Smooth muscle cell (in vitro differentiated cells): ENCODE measurements around the gene COTL1. TPM values are rescaled to one million over a fixed set of nuclear protein-coding genes. Genes with fewer than 3 reads are reported as not detected.

Source experiments
- DNase-seq: peaks from one replicate; lab custom pipeline; 2025; ENCODE audit not compliant: unreplicated experiment; lab: John Stamatoyannopoulos, UW
- H2AFZ ChIP-seq: fragments of 200-600 bp; sonication (generic); 2 replicates; pipeline ENCODE4 v1.6.0; 2016; ENCODE audit warnings: antibody characterized with exemption, low read depth, mild to moderate bottlenecking
- H3F3A ChIP-seq: fragments of 200-600 bp; sonication (generic); 2 replicates; pipeline ENCODE4 v1.6.0; 2017; ENCODE audit warnings: antibody characterized with exemption, low read depth
- H3K27ac ChIP-seq: fragments of 200-600 bp; sonication (generic); 2 replicates; pipeline ENCODE4 v1.5.1; 2016; ENCODE audit warnings: low read depth, mild to moderate bottlenecking
- H3K27me3 ChIP-seq: fragments of 200-600 bp; sonication (generic); 2 replicates; pipeline ENCODE4 v1.6.1; 2016; ENCODE audit warnings: low read depth, mild to moderate bottlenecking
- H3K36me3 ChIP-seq: fragments of 200-600 bp; sonication (generic); 2 replicates; pipeline ENCODE4 v1.5.1; 2016; ENCODE audit warnings: low read depth
- H3K4me1 ChIP-seq: fragments of 200-600 bp; sonication (generic); 2 replicates; pipeline ENCODE4 v1.5.1; 2016; ENCODE audit warnings: low read depth
- H3K4me2 ChIP-seq: fragments of 200-600 bp; sonication (generic); 2 replicates; pipeline ENCODE4 v1.6.0; 2016; ENCODE audit warnings: mild to moderate bottlenecking
- H3K4me3 ChIP-seq: fragments of 200-600 bp; sonication (generic); 2 replicates; pipeline ENCODE4 v1.5.1; 2016; ENCODE audit warnings: mild to moderate bottlenecking
- H3K79me2 ChIP-seq: fragments of 200-600 bp; sonication (generic); 2 replicates; pipeline ENCODE4 v1.6.0; 2016; ENCODE audit warnings: low read depth, mild to moderate bottlenecking
- H3K9ac ChIP-seq: fragments of 200-600 bp; sonication (generic); 2 replicates; pipeline ENCODE4 v1.6.0; 2016; ENCODE audit warnings: low read depth
- H3K9me3 ChIP-seq: fragments of 200-600 bp; sonication (generic); replicated peaks from 2 replicates; pipeline ENCODE4 v1.5.1; 2016; ENCODE audit warnings: low read depth
- H4K20me1 ChIP-seq: fragments of 200-600 bp; sonication (generic); 2 replicates; pipeline ENCODE4 v1.6.0; 2016; ENCODE audit warnings: low read depth
- WGBS: methylation state at CpG from one replicate; pipeline ENCODE4 v1.1.7; 2016; ENCODE audit warnings: low lambda C conversion rate; 5-methylcytosine and 5-hydroxymethylcytosine counted together
- polyA plus RNA-seq: library from polyadenylated mRNA; unstranded; fragments of >200 nt; fragmentation: Nextera tagmentation; extraction: Ambion mirVana; gene quantifications from 2 replicates; pipeline ENCODE4 v1.2.1, GENCODE V29; 2016
- total RNA-seq: library from RNA; depleted of rRNA; stranded (reverse); fragments of >200 nt; gene quantifications from 2 replicates; pipeline ENCODE4 v1.2.3, GENCODE V29; 2014
- TF ChIP-seq, protein P1 (sequence below): fragments of 200-600 bp; sonication (generic); IDR thresholded peaks from 2 replicates; pipeline ENCODE4 v1.5.1; 2017; ENCODE audit warnings: borderline replicate concordance, mild to moderate bottlenecking, antibody characterized with exemption; ENCODE audit not compliant: insufficient read depth, poor library complexity, severe bottlenecking

COTL1 gene
- total and polyA plus RNA-seq, 2 experiments from 2014 or later, result 81.2 to 233 TPM

GRCh38 chr16:84606081-84606875, 11.6 kb downstream of the COTL1 start:
- TF ChIP-seq, protein P1, sequence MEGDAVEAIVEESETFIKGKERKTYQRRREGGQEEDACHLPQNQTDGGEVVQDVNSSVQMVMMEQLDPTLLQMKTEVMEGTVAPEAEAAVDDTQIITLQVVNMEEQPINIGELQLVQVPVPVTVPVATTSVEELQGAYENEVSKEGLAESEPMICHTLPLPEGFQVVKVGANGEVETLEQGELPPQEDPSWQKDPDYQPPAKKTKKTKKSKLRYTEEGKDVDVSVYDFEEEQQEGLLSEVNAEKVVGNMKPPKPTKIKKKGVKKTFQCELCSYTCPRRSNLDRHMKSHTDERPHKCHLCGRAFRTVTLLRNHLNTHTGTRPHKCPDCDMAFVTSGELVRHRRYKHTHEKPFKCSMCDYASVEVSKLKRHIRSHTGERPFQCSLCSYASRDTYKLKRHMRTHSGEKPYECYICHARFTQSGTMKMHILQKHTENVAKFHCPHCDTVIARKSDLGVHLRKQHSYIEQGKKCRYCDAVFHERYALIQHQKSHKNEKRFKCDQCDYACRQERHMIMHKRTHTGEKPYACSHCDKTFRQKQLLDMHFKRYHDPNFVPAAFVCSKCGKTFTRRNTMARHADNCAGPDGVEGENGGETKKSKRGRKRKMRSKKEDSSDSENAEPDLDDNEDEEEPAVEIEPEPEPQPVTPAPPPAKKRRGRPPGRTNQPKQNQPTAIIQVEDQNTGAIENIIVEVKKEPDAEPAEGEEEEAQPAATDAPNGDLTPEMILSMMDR, result no peak
- H3K4me1 ChIP-seq, result peaks cover 11% of the 10 kb centered on the region
- peaks cover 71% of the 10 kb centered on the region for H3K79me2 ChIP-seq
- 96% methylated on average over 14 of the region's 14 CpGs for WGBS
- no peaks in the 10 kb centered on the region for H3K36me3 ChIP-seq
- H3K4me3 ChIP-seq, result no peak overlapping the region
- peaks cover 56% of the 10 kb centered on the region for H4K20me1 ChIP-seq
- no peak overlapping the region for H3K4me2 ChIP-seq
- no peak overlapping the region for H3K27ac ChIP-seq
- no peaks in the 10 kb centered on the region for H3K9me3 ChIP-seq
- H3K9ac ChIP-seq, result no peak overlapping the region
- no peak for DNase-seq
- H3K27me3 ChIP-seq, result no peaks in the 10 kb centered on the region
- peaks cover 18% of the 10 kb centered on the region for H3F3A ChIP-seq
- no peak overlapping the region for H2AFZ ChIP-seq

DNA sequence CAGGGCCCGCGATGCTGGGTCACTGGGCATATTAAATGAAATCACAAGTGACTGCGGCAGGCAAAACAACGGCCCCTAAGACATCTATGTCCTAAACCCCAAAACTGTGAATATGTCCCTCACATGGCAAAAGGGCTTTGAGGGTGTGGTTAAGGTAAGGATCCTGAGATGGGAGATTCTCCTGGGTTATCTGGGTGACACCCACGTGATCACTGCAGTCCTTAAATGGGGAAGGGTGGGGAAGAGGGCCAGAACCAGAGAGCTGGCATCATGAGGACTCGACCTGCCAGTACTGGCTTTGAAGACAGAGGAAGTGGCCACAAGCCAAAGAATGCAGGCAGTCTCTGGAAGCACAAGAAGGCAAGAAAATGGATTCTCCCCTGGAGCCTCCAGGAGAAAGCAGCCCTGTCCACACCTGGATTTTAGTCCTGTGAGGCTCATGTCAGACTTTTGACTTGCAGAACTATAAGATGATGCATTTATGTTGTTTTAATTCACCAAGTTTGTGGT, 12.5 kb downstream of the COTL1 start:
- H3K4me1 ChIP-seq, result peaks cover 19% of the 10 kb centered on the region

GRCh38 chr16:84604477-84605013, 13.3 kb downstream of the COTL1 start:
- Histone ChIP-seq H3K4me1 (peaks cover 26% of the 10 kb centered on the region), H3K9ac (no peak overlapping the region), H3K27me3 (no peaks in the 10 kb centered on the region), H4K20me1 (peaks cover 44% of the 10 kb centered on the region), H3K4me3 (no peak overlapping the region), H3K36me3 (no peaks in the 10 kb centered on the region), H3K79me2 (peaks cover 54% of the 10 kb centered on the region), H2AFZ (no peak overlapping the region), H3K9me3 (no peaks in the 10 kb centered on the region), H3K4me2 (no peak overlapping the region), H3F3A (peaks cover 31% of the 10 kb centered on the region), H3K27ac (no peak overlapping the region)
- TF ChIP-seq, protein P1, result no peak
- 76% methylated on average over 9 of the region's 9 CpGs for WGBS
- no peak for DNase-seq

More for the DNA sequence above, 12.5 kb downstream of the COTL1 start:
- Histone ChIP-seq H3K36me3 (no peaks in the 10 kb centered on the region), H3F3A (peaks cover 26% of the 10 kb centered on the region), H2AFZ (no peak overlapping the region), H3K9me3 (no peaks in the 10 kb centered on the region), H3K4me2 (no peak overlapping the region), H3K4me3 (no peak overlapping the region), H3K9ac (no peak overlapping the region), H4K20me1 (peaks cover 51% of the 10 kb centered on the region), H3K27ac (no peak overlapping the region), H3K27me3 (no peaks in the 10 kb centered on the region), H3K79me2 (peaks cover 62% of the 10 kb centered on the region)
- no peak for DNase-seq
- TF ChIP-seq, protein P1, result no peak
- WGBS, result 95% methylated on average over 6 of the region's 6 CpGs
